NCI-H524 (cell line): ENCODE measurements around the gene SPEF1.
A peak's percentile ranks its signal among the peaks of the same experiment; 100 is the strongest.

Source experiments
- DNase-seq, 2 experiments: peaks; one replicate each; lab custom pipeline; 2025; lab: John Stamatoyannopoulos, UW

The SPEF1 gene

GRCh38 chr20:3766422-3767109 is 14.7 kb downstream of the SPEF1 start:
- DNase-seq, result peak in 1 of 2 experiments; percentile 40

GRCh38 chr20:3765171-3765882 is 15.9 kb downstream of the SPEF1 start:
- DNase-seq, result peak in 1 of 2 experiments; percentile 75

- DNase-seq, result no peak
Observed at GRCh38 chr20:3764659-3765058, 16.6 kb downstream of the SPEF1 start.

GRCh38 chr20:3763671-3764601 is 17.3 kb downstream of the SPEF1 start:
- DNase-seq, result no peak

GRCh38 chr20:3760655-3761348 is 20.4 kb downstream of the SPEF1 start:
- no peak for DNase-seq

GRCh38 chr20:3759884-3760283 is 21.4 kb downstream of the SPEF1 start:
- DNase-seq, result no peak

GRCh38 chr20:3759316-3759823 is 21.9 kb downstream of the SPEF1 start:
- DNase-seq, result no peak

GRCh38 chr20:3758566-3758965 is 22.7 kb downstream of the SPEF1 start:
- no peak for DNase-seq

- DNase-seq, result no peak
Observed at GRCh38 chr20:3757268-3757667, 24.0 kb downstream of the SPEF1 start.

GRCh38 chr20:3755814-3756480 is 25.3 kb downstream of the SPEF1 start:
- DNase-seq, result no peak

- DNase-seq, result no peak
Observed at GRCh38 chr20:3755269-3755668, 26.0 kb downstream of the SPEF1 start.

GRCh38 chr20:3754276-3754630 is 27.0 kb downstream of the SPEF1 start:
- DNase-seq, result no peak

- no peak for DNase-seq
Observed at GRCh38 chr20:3753501-3754275, 27.6 kb downstream of the SPEF1 start.

- peak in 1 of 2 experiments; percentile 55 for DNase-seq
Observed at GRCh38 chr20:3753098-3753497, 28.1 kb downstream of the SPEF1 start.

- DNase-seq, result no peak
Observed at GRCh38 chr20:3752386-3752759, 28.9 kb downstream of the SPEF1 start.

GRCh38 chr20:3751675-3752385 is 29.4 kb downstream of the SPEF1 start:
- no peak for DNase-seq

- no peak for DNase-seq
Observed at GRCh38 chr20:3751305-3751674, 30.0 kb downstream of the SPEF1 start.

- DNase-seq, result peak; percentile 61 to 90
Observed at GRCh38 chr20:3749689-3750531, 31.3 kb downstream of the SPEF1 start.
